ENCODE results near the gene KANK2.
"Not testable (repeated sequence)": the region's sequence is repeated elsewhere in the genome, so short reads cannot be mapped to it uniquely, and the experiment has no call there.

The KANK2 gene

GRCh38 chr19:11190501-11190900, 6.8 kb downstream of the KANK2 start:
- Histone ChIP-seq H2AFZ (ENCODE audit: low read depth, low read length) (no peak overlapping the region), H4K20me1 (ENCODE audit: insufficient read depth, low read length) (no peaks in the 10 kb centered on the region), H3K4me1 (ENCODE audit: insufficient read depth, low read length) (no peaks in the 10 kb centered on the region), H3K27me3 (ENCODE audit: insufficient read depth, low read length, poor library complexity) (no peaks in the 10 kb centered on the region), H3K4me2 (ENCODE audit: insufficient read depth, low read length) (no peak overlapping the region), H3K4me3 (ENCODE audit: low read depth in 1 of 2, low read length in 2 of 2) (no peak overlapping the region), H3K79me2 (ENCODE audit: insufficient read depth, low read length) (no peaks in the 10 kb centered on the region), H3K9ac (ENCODE audit: low read depth, low read length) (no peak overlapping the region), H3K9me3 (ENCODE audit: insufficient read depth, low read length, severe bottlenecking) (no peaks in the 10 kb centered on the region), H3K36me3 (ENCODE audit: insufficient read depth, low read length) (no peaks in the 10 kb centered on the region), H3K27ac (ENCODE audit: low read length) (no peak overlapping the region)
- DNase-seq, result no peak
- TF ChIP-seq CTCF (IDR thresholded peaks at IDR 0.05; ENCODE audit: borderline replicate concordance, extremely low read depth, low read length, poor library complexity, severe bottlenecking), result no peak
- no peak for TF ChIP-seq EZH2 (IDR thresholded peaks at IDR 0.05; ENCODE audit: borderline replicate concordance, low read depth, low read length, severe bottlenecking)
- ATAC-seq (ENCODE audit: insufficient read depth, low read depth), result no peak

- no peak overlapping the region for H3K9ac ChIP-seq (ENCODE audit: low read depth, low read length)
- TF ChIP-seq EZH2 (IDR thresholded peaks at IDR 0.05; ENCODE audit: borderline replicate concordance, low read depth, low read length, severe bottlenecking), result no peak
- no peak for TF ChIP-seq CTCF (IDR thresholded peaks at IDR 0.05; ENCODE audit: borderline replicate concordance, extremely low read depth, low read length, poor library complexity, severe bottlenecking)
- DNase-seq (no peak), ATAC-seq (ENCODE audit: insufficient read depth, low read depth) (no peak)
- H3K79me2 ChIP-seq (ENCODE audit: insufficient read depth, low read length), result no peaks in the 10 kb centered on the region
- no peaks in the 10 kb centered on the region for H4K20me1 ChIP-seq (ENCODE audit: insufficient read depth, low read length)
- H3K4me2 ChIP-seq (ENCODE audit: insufficient read depth, low read length), result no peak overlapping the region
- no peaks in the 10 kb centered on the region for H3K27me3 ChIP-seq (ENCODE audit: insufficient read depth, low read length, poor library complexity)
- no peak overlapping the region for H3K4me3 ChIP-seq (ENCODE audit: low read depth in 1 of 2, low read length in 2 of 2)
- H2AFZ ChIP-seq (ENCODE audit: low read depth, low read length), result no peak overlapping the region
- no peaks in the 10 kb centered on the region for H3K9me3 ChIP-seq (ENCODE audit: insufficient read depth, low read length, severe bottlenecking)
- H3K36me3 ChIP-seq (ENCODE audit: insufficient read depth, low read length), result no peaks in the 10 kb centered on the region
- no peak overlapping the region for H3K27ac ChIP-seq (ENCODE audit: low read length)
- H3K4me1 ChIP-seq (ENCODE audit: insufficient read depth, low read length), result no peaks in the 10 kb centered on the region
Measured at GRCh38 chr19:11187441-11187840, 9.9 kb downstream of the KANK2 start.

DNA sequence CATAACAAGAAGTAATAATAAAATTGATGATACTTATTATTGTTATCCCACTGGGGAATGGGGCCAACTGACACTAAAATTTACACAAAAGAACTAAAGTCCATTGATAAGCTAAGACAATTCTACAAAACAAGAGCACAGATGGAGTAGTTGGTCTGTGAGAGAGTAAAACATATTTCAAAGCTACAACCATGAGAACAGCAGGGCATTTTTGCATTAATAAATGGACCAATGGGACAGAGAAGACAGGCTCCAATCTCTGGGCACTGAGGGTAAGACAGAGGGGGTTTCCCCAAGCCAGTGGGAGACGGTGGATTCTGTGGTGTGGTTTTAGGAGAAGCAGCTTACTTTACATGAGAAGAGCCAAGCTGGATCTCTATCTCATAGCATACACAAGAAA, 14.4 kb downstream of the KANK2 start:
- no peak overlapping the region for H3K27ac ChIP-seq (ENCODE audit: low read length)
- no peaks in the 10 kb centered on the region for H3K4me1 ChIP-seq (ENCODE audit: insufficient read depth, low read length)
- DNase-seq, result no peak
- H3K27me3 ChIP-seq (ENCODE audit: insufficient read depth, low read length, poor library complexity), result no peaks in the 10 kb centered on the region
- no peaks in the 10 kb centered on the region for H3K79me2 ChIP-seq (ENCODE audit: insufficient read depth, low read length)
- no peaks in the 10 kb centered on the region for H4K20me1 ChIP-seq (ENCODE audit: insufficient read depth, low read length)
- H3K9ac ChIP-seq (ENCODE audit: low read depth, low read length), result no peak overlapping the region
- no peaks in the 10 kb centered on the region for H3K9me3 ChIP-seq (ENCODE audit: insufficient read depth, low read length, severe bottlenecking)
- TF ChIP-seq CTCF (IDR thresholded peaks at IDR 0.05; ENCODE audit: borderline replicate concordance, extremely low read depth, low read length, poor library complexity, severe bottlenecking), result no peak
- TF ChIP-seq EZH2 (IDR thresholded peaks at IDR 0.05; ENCODE audit: borderline replicate concordance, low read depth, low read length, severe bottlenecking), result no peak
- H3K4me2 ChIP-seq (ENCODE audit: insufficient read depth, low read length), result no peak overlapping the region
- no peak overlapping the region for H3K4me3 ChIP-seq (ENCODE audit: low read depth in 1 of 2, low read length in 2 of 2)
- ATAC-seq (ENCODE audit: insufficient read depth, low read depth), result no peak
- H2AFZ ChIP-seq (ENCODE audit: low read depth, low read length), result no peak overlapping the region
- H3K36me3 ChIP-seq (ENCODE audit: insufficient read depth, low read length), result no peaks in the 10 kb centered on the region

GRCh38 chr19:11181488-11181887, 15.9 kb downstream of the KANK2 start:
- no peak for ATAC-seq (ENCODE audit: insufficient read depth, low read depth)
- Histone ChIP-seq H3K36me3 (ENCODE audit: insufficient read depth, low read length) (no peaks in the 10 kb centered on the region), H3K4me2 (ENCODE audit: insufficient read depth, low read length) (no peak overlapping the region)

DNA sequence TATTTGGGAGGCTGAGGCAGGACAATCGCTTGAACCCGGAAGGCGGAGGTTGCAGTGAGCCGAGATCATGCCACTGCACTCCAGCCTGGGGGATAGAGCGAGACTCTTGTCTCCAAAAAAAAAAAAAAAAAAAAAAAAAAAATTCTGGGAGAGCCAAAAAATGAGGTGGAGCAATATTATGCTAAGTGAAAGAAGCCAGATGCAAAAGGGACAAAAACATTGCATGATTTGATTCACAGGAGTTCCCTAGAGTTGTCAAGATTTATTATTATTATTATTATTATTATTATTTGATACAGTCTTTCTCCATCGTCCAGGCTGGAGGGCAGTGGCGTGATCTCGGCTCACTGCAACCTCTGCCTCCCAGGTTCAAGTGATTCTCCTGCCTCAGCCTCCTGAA, 16.4 kb downstream of the KANK2 start:
- H3K79me2 ChIP-seq (ENCODE audit: insufficient read depth, low read length); H3K4me1 ChIP-seq (ENCODE audit: insufficient read depth, low read length); H3K27me3 ChIP-seq (ENCODE audit: insufficient read depth, low read length, poor library complexity); H3K4me2 ChIP-seq (ENCODE audit: insufficient read depth, low read length); H3K4me3 ChIP-seq (ENCODE audit: low read depth in 1 of 2, low read length in 2 of 2); DNase-seq; H4K20me1 ChIP-seq (ENCODE audit: insufficient read depth, low read length); H3K36me3 ChIP-seq (ENCODE audit: insufficient read depth, low read length); H3K9me3 ChIP-seq (ENCODE audit: insufficient read depth, low read length, severe bottlenecking); H3K27ac ChIP-seq (ENCODE audit: low read length); H3K9ac ChIP-seq (ENCODE audit: low read depth, low read length); ATAC-seq (ENCODE audit: insufficient read depth, low read depth); H2AFZ ChIP-seq (ENCODE audit: low read depth, low read length): not testable (repeated sequence)

More at GRCh38 chr19:11181488-11181887, 15.9 kb downstream of the KANK2 start:
- Histone ChIP-seq H3K27ac (ENCODE audit: low read length) (no peak overlapping the region), H4K20me1 (ENCODE audit: insufficient read depth, low read length) (no peaks in the 10 kb centered on the region), H3K9ac (ENCODE audit: low read depth, low read length) (no peak overlapping the region), H3K79me2 (ENCODE audit: insufficient read depth, low read length) (no peaks in the 10 kb centered on the region), H3K27me3 (ENCODE audit: insufficient read depth, low read length, poor library complexity) (no peaks in the 10 kb centered on the region), H3K4me1 (ENCODE audit: insufficient read depth, low read length) (no peaks in the 10 kb centered on the region), H3K4me3 (ENCODE audit: low read depth in 1 of 2, low read length in 2 of 2) (no peak overlapping the region), H3K9me3 (ENCODE audit: insufficient read depth, low read length, severe bottlenecking) (no peaks in the 10 kb centered on the region), H2AFZ (ENCODE audit: low read depth, low read length) (no peak overlapping the region)
- no peak for TF ChIP-seq EZH2 (IDR thresholded peaks at IDR 0.05; ENCODE audit: borderline replicate concordance, low read depth, low read length, severe bottlenecking)
- TF ChIP-seq CTCF (IDR thresholded peaks at IDR 0.05; ENCODE audit: borderline replicate concordance, extremely low read depth, low read length, poor library complexity, severe bottlenecking), result no peak
- no peak for DNase-seq
